Smooth muscle cell (in vitro differentiated cells): ENCODE measurements around the gene L3MBTL2. TPM values are rescaled to one million over a fixed set of nuclear protein-coding genes. Genes with fewer than 3 reads are reported as not detected.
A peak's percentile ranks its signal among the peaks of the same experiment; 100 is the strongest.

Experiments used
- DNase-seq: peaks from one replicate; lab custom pipeline; 2025; ENCODE audit not compliant: unreplicated experiment; lab: John Stamatoyannopoulos, UW
- H2AFZ ChIP-seq: fragments of 200-600 bp; sonication (generic); 2 replicates; pipeline ENCODE4 v1.6.0; 2016; ENCODE audit warnings: antibody characterized with exemption, low read depth, mild to moderate bottlenecking
- H3F3A ChIP-seq: fragments of 200-600 bp; sonication (generic); 2 replicates; pipeline ENCODE4 v1.6.0; 2017; ENCODE audit warnings: antibody characterized with exemption, low read depth
- H3K27ac ChIP-seq: fragments of 200-600 bp; sonication (generic); 2 replicates; pipeline ENCODE4 v1.5.1; 2016; ENCODE audit warnings: low read depth, mild to moderate bottlenecking
- H3K27me3 ChIP-seq: fragments of 200-600 bp; sonication (generic); 2 replicates; pipeline ENCODE4 v1.6.1; 2016; ENCODE audit warnings: low read depth, mild to moderate bottlenecking
- H3K36me3 ChIP-seq: fragments of 200-600 bp; sonication (generic); 2 replicates; pipeline ENCODE4 v1.5.1; 2016; ENCODE audit warnings: low read depth
- H3K4me1 ChIP-seq: fragments of 200-600 bp; sonication (generic); 2 replicates; pipeline ENCODE4 v1.5.1; 2016; ENCODE audit warnings: low read depth
- H3K4me2 ChIP-seq: fragments of 200-600 bp; sonication (generic); 2 replicates; pipeline ENCODE4 v1.6.0; 2016; ENCODE audit warnings: mild to moderate bottlenecking
- H3K4me3 ChIP-seq: fragments of 200-600 bp; sonication (generic); 2 replicates; pipeline ENCODE4 v1.5.1; 2016; ENCODE audit warnings: mild to moderate bottlenecking
- H3K79me2 ChIP-seq: fragments of 200-600 bp; sonication (generic); 2 replicates; pipeline ENCODE4 v1.6.0; 2016; ENCODE audit warnings: low read depth, mild to moderate bottlenecking
- H3K9ac ChIP-seq: fragments of 200-600 bp; sonication (generic); 2 replicates; pipeline ENCODE4 v1.6.0; 2016; ENCODE audit warnings: low read depth
- H3K9me3 ChIP-seq: fragments of 200-600 bp; sonication (generic); replicated peaks from 2 replicates; pipeline ENCODE4 v1.5.1; 2016; ENCODE audit warnings: low read depth
- H4K20me1 ChIP-seq: fragments of 200-600 bp; sonication (generic); 2 replicates; pipeline ENCODE4 v1.6.0; 2016; ENCODE audit warnings: low read depth
- CTCF ChIP-seq: fragments of 200-600 bp; sonication (generic); IDR thresholded peaks from 2 replicates; pipeline ENCODE4 v1.5.1; 2017; ENCODE audit warnings: borderline replicate concordance, mild to moderate bottlenecking, antibody characterized with exemption; ENCODE audit not compliant: insufficient read depth, poor library complexity, severe bottlenecking
- WGBS: methylation state at CpG from one replicate; pipeline ENCODE4 v1.1.7; 2016; ENCODE audit warnings: low lambda C conversion rate; 5-methylcytosine and 5-hydroxymethylcytosine counted together
- polyA plus RNA-seq: library from polyadenylated mRNA; unstranded; fragments of >200 nt; fragmentation: Nextera tagmentation; extraction: Ambion mirVana; gene quantifications from 2 replicates; pipeline ENCODE4 v1.2.1, GENCODE V29; 2016
- total RNA-seq: library from RNA; depleted of rRNA; stranded (reverse); fragments of >200 nt; gene quantifications from 2 replicates; pipeline ENCODE4 v1.2.3, GENCODE V29; 2014

The L3MBTL2 gene
- total RNA-seq, result 10.7 and 11.2 TPM in 2 replicates
- polyA plus RNA-seq, result 15.5 TPM in 2 replicates

- no peak for TF ChIP-seq CTCF
- 4% methylated on average over 47 of the region's 47 CpGs for WGBS
- no peaks in the 10 kb centered on the region for H4K20me1 ChIP-seq
These were observed at the start of gene L3MBTL2 for GRCh38 chr22:41204992-41205900. L3MBTL2 (plus strand) TSS chr22:41205312; CDS start chr22:41205363, 51 bp downstream.

DNA sequence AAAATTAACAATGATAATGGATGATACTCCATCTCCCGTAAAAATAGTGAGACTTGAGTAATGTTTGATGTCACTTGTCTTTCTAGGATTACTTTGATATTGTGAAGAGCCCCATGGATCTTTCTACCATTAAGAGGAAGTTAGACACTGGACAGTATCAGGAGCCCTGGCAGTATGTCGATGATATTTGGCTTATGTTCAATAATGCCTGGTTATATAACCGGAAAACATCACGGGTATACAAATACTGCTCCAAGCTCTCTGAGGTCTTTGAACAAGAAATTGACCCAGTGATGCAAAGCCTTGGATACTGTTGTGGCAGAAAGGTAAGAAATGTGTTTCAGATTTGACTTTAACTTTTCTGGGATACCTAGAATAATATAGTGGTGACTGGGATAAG, 48.0 kb upstream of the L3MBTL2 start:
- Histone ChIP-seq H3K4me3 (no peak overlapping the region), H3K4me1 (no peaks in the 10 kb centered on the region), H3K9ac (no peak overlapping the region), H3F3A (no peaks in the 10 kb centered on the region), H3K4me2 (no peak overlapping the region), H2AFZ (no peak overlapping the region), H3K36me3 (peaks cover 79% of the 10 kb centered on the region), H3K27ac (no peak overlapping the region), H4K20me1 (peaks cover 40% of the 10 kb centered on the region), H3K27me3 (no peaks in the 10 kb centered on the region), H3K9me3 (no peaks in the 10 kb centered on the region), H3K79me2 (peaks cover 3% of the 10 kb centered on the region)
- DNase-seq, result no peak
- WGBS, result 96% methylated on average over 4 of the region's 4 CpGs
- TF ChIP-seq CTCF, result no peak

More at GRCh38 chr22:41204992-41205900, at the start of gene L3MBTL2:
- no peaks in the 10 kb centered on the region for H3F3A ChIP-seq
- no peaks in the 10 kb centered on the region for H3K27me3 ChIP-seq
- peak within 1 kb of the TSS; percentile 84 for H3K4me2 ChIP-seq
- peaks cover 21% of the 10 kb centered on the region for H3K79me2 ChIP-seq
- peak within 1 kb of the TSS; percentile 75 for H3K27ac ChIP-seq
- H3K4me1 ChIP-seq, result no peaks in the 10 kb centered on the region
- H3K9ac ChIP-seq, result peak within 1 kb of the TSS; percentile 85
- peak within 1 kb of the TSS; percentile 64 for H3K4me3 ChIP-seq
- DNase-seq, result peak; percentile 80
- peak within 1 kb of the TSS; percentile 83 for H2AFZ ChIP-seq
- no peaks in the 10 kb centered on the region for H3K36me3 ChIP-seq
- H3K9me3 ChIP-seq, result no peaks in the 10 kb centered on the region

DNA sequence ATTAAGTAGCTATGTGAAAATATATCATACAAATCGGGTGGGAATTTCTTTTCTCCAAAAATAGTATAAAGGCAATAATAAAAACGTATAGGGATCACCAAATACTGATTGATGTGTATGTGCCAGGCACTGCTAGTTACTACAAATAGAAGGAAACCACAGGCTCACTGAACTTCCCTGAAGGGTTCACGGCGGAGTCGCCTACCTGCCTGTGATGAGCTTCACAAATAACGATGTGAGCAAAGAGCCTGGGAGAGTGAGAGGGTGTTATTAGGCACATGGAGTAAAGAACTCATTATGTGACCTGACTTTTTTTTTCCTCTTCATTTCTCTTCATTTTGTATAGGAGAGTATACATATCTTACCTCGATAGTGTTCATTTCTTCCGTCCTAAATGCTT, 36.0 kb upstream of the L3MBTL2 start:
- no peaks in the 10 kb centered on the region for H3K9me3 ChIP-seq
- H3K4me1 ChIP-seq, result no peaks in the 10 kb centered on the region
- WGBS, result 93% methylated on average over 8 of the region's 8 CpGs
- peaks cover 22% of the 10 kb centered on the region for H4K20me1 ChIP-seq
- no peak overlapping the region for H2AFZ ChIP-seq
- DNase-seq, result no peak
- H3K79me2 ChIP-seq, result no peaks in the 10 kb centered on the region
- H3F3A ChIP-seq, result peaks cover 9% of the 10 kb centered on the region
- H3K9ac ChIP-seq, result no peak overlapping the region
- TF ChIP-seq CTCF, result no peak
- no peaks in the 10 kb centered on the region for H3K27me3 ChIP-seq
- H3K36me3 ChIP-seq, result peaks cover 42% of the 10 kb centered on the region
- H3K4me2 ChIP-seq, result no peak overlapping the region
- no peak overlapping the region for H3K4me3 ChIP-seq
- no peak overlapping the region for H3K27ac ChIP-seq
